ENCODE data around the gene CDH19. TPM values are rescaled to one million over a fixed set of nuclear protein-coding genes. Genes with fewer than 3 reads are reported as not detected.
"Not testable (repeated sequence)": the region's sequence is repeated elsewhere in the genome, so short reads cannot be mapped to it uniquely, and the experiment has no call there.

The CDH19 gene
- total and polyA plus RNA-seq, 9 donors: 0.82 to 6.5 (median 2.3) TPM

GRCh38 chr18:66473882-66474281 lies 130.0 kb downstream of the CDH19 start:
- no CpG with 5 or more reads among the region's 3 CpGs for WGBS (ENCODE audit: insufficient coverage)
- Histone ChIP-seq H3K27ac (ENCODE audit: low read length) (no peak overlapping the region), H3K4me1 (ENCODE audit: control insufficient read depth, insufficient read depth, low read length) (no peaks in the 10 kb centered on the region), H3K9me3 (replicated peaks; ENCODE audit: control insufficient read depth, low read depth, low read length) (no peaks in the 10 kb centered on the region), H3K4me3 (ENCODE audit: low read length) (no peak overlapping the region), H3K36me3 (ENCODE audit: control insufficient read depth, insufficient read depth, low read length) (no peaks in the 10 kb centered on the region), H3K27me3 (ENCODE audit: control insufficient read depth, insufficient read depth, low read length) (no peaks in the 10 kb centered on the region)
- no peak for DNase-seq

GRCh38 chr18:66466184-66466583 lies 137.7 kb downstream of the CDH19 start:
- H3K4me1 ChIP-seq (ENCODE audit: control insufficient read depth, insufficient read depth, low read length); DNase-seq; H3K9me3 ChIP-seq (replicated peaks; ENCODE audit: control insufficient read depth, low read depth, low read length); H3K36me3 ChIP-seq (ENCODE audit: control insufficient read depth, insufficient read depth, low read length); H3K27ac ChIP-seq (ENCODE audit: low read length); H3K4me3 ChIP-seq (ENCODE audit: low read length); H3K27me3 ChIP-seq (ENCODE audit: control insufficient read depth, insufficient read depth, low read length): not testable (repeated sequence)
- no CpG with 5 or more reads among the region's 5 CpGs for WGBS (ENCODE audit: insufficient coverage)

- H3K27ac ChIP-seq (ENCODE audit: low read length): no peak overlapping the region
- H3K4me1 ChIP-seq (ENCODE audit: control insufficient read depth, insufficient read depth, low read length): no peaks in the 10 kb centered on the region
- no peaks in the 10 kb centered on the region for H3K36me3 ChIP-seq (ENCODE audit: control insufficient read depth, insufficient read depth, low read length)
- H3K4me3 ChIP-seq (ENCODE audit: low read length): no peak overlapping the region
- DNase-seq: no peak
- no CpG with 5 or more reads among the region's 3 CpGs for WGBS (ENCODE audit: insufficient coverage)
- no peaks in the 10 kb centered on the region for H3K27me3 ChIP-seq (ENCODE audit: control insufficient read depth, insufficient read depth, low read length)
- H3K9me3 ChIP-seq (replicated peaks; ENCODE audit: control insufficient read depth, low read depth, low read length): no peaks in the 10 kb centered on the region
Observed at GRCh38 chr18:66461344-66461743, 142.5 kb downstream of the CDH19 start.

GRCh38 chr18:66457245-66457644 lies 146.6 kb downstream of the CDH19 start:
- no peak for DNase-seq
- Histone ChIP-seq H3K4me3 (ENCODE audit: low read length) (no peak overlapping the region), H3K9me3 (replicated peaks; ENCODE audit: control insufficient read depth, low read depth, low read length) (no peaks in the 10 kb centered on the region), H3K36me3 (ENCODE audit: control insufficient read depth, insufficient read depth, low read length) (no peaks in the 10 kb centered on the region), H3K4me1 (ENCODE audit: control insufficient read depth, insufficient read depth, low read length) (no peaks in the 10 kb centered on the region), H3K27me3 (ENCODE audit: control insufficient read depth, insufficient read depth, low read length) (no peaks in the 10 kb centered on the region), H3K27ac (ENCODE audit: low read length) (no peak overlapping the region)
- 20% methylated on average over 1 of the region's 1 CpG for WGBS (ENCODE audit: insufficient coverage)
